ENCODE data around the gene NBEA.
"Not testable (repeated sequence)": the region's sequence is repeated elsewhere in the genome, so short reads cannot be mapped to it uniquely, and the experiment has no call there.

Gene NBEA

GRCh38 chr13:34988330-34988791, 46.3 kb downstream of the NBEA start:
- Histone ChIP-seq H3K4me1 (ENCODE audit: control insufficient read depth in 5 of 5, insufficient read depth in 5 of 5, low read length in 5 of 5) (no peaks in the 10 kb centered on the region), H3K36me3 (ENCODE audit: control insufficient read depth in 5 of 5, insufficient read depth in 5 of 5, low read length in 5 of 5) (no peaks in the 10 kb centered on the region), H3K27ac (ENCODE audit: low read depth, low read length) (no peak overlapping the region), H3K4me3 (ENCODE audit: low read depth in 1 of 5, low read length in 5 of 5) (no peak overlapping the region), H3K27me3 (ENCODE audit: control insufficient read depth in 5 of 5, insufficient read depth in 4 of 5, low read length in 5 of 5) (no peaks in the 10 kb centered on the region), H3K9ac (ENCODE audit: low read length in 5 of 5) (no peak overlapping the region), H3K9me3 (ENCODE audit: control insufficient read depth in 5 of 5, low read length in 5 of 5) (peaks cover 0 to 31% (median 17%) of the 10 kb centered on the region in 5 donors)

GRCh38 chr13:34990399-34991214, 48.5 kb downstream of the NBEA start:
- Histone ChIP-seq H3K27ac (ENCODE audit: low read depth, low read length) (no peak overlapping the region), H3K27me3 (ENCODE audit: control insufficient read depth in 5 of 5, insufficient read depth in 4 of 5, low read length in 5 of 5) (no peaks in the 10 kb centered on the region), H3K9me3 (ENCODE audit: control insufficient read depth in 5 of 5, low read length in 5 of 5) (peaks cover 0 to 31% (median 17%) of the 10 kb centered on the region in 5 donors), H3K4me1 (ENCODE audit: control insufficient read depth in 5 of 5, insufficient read depth in 5 of 5, low read length in 5 of 5) (no peaks in the 10 kb centered on the region), H3K36me3 (ENCODE audit: control insufficient read depth in 5 of 5, insufficient read depth in 5 of 5, low read length in 5 of 5) (no peaks in the 10 kb centered on the region), H3K9ac (ENCODE audit: low read length in 5 of 5) (no peak overlapping the region), H3K4me3 (ENCODE audit: low read depth in 1 of 5, low read length in 5 of 5) (peak overlapping the region in 1 of 5 donors; percentile 4)

GRCh38 chr13:34993470-34993869, 51.4 kb downstream of the NBEA start:
- H3K27ac ChIP-seq (ENCODE audit: low read depth, low read length) = no peak overlapping the region
- no peak overlapping the region for H3K4me3 ChIP-seq (ENCODE audit: low read depth in 1 of 5, low read length in 5 of 5)
- H3K9me3 ChIP-seq (ENCODE audit: control insufficient read depth in 5 of 5, low read length in 5 of 5) = peaks cover 0 to 28% (median 17%) of the 10 kb centered on the region in 5 donors
- no peaks in the 10 kb centered on the region for H3K36me3 ChIP-seq (ENCODE audit: control insufficient read depth in 5 of 5, insufficient read depth in 5 of 5, low read length in 5 of 5)
- no peak overlapping the region for H3K9ac ChIP-seq (ENCODE audit: low read length in 5 of 5)
- no peaks in the 10 kb centered on the region for H3K27me3 ChIP-seq (ENCODE audit: control insufficient read depth in 5 of 5, insufficient read depth in 4 of 5, low read length in 5 of 5)
- no peaks in the 10 kb centered on the region for H3K4me1 ChIP-seq (ENCODE audit: control insufficient read depth in 5 of 5, insufficient read depth in 5 of 5, low read length in 5 of 5)

- not testable (repeated sequence) for H3K9me3 ChIP-seq (ENCODE audit: control insufficient read depth in 5 of 5, low read length in 5 of 5); H3K4me1 ChIP-seq (ENCODE audit: control insufficient read depth in 5 of 5, insufficient read depth in 5 of 5, low read length in 5 of 5); H3K4me3 ChIP-seq (ENCODE audit: low read depth in 1 of 5, low read length in 5 of 5); H3K27ac ChIP-seq (ENCODE audit: low read depth, low read length); H3K9ac ChIP-seq (ENCODE audit: low read length in 5 of 5); H3K27me3 ChIP-seq (ENCODE audit: control insufficient read depth in 5 of 5, insufficient read depth in 4 of 5, low read length in 5 of 5); H3K36me3 ChIP-seq (ENCODE audit: control insufficient read depth in 5 of 5, insufficient read depth in 5 of 5, low read length in 5 of 5)
Measured at GRCh38 chr13:35003734-35004133, 61.7 kb downstream of the NBEA start.

GRCh38 chr13:35005051-35005450, 63.0 kb downstream of the NBEA start:
- Histone ChIP-seq H3K9ac (ENCODE audit: low read length in 5 of 5) (no peak overlapping the region), H3K27ac (ENCODE audit: low read depth, low read length) (no peak overlapping the region), H3K36me3 (ENCODE audit: control insufficient read depth in 5 of 5, insufficient read depth in 5 of 5, low read length in 5 of 5) (no peaks in the 10 kb centered on the region), H3K4me1 (ENCODE audit: control insufficient read depth in 5 of 5, insufficient read depth in 5 of 5, low read length in 5 of 5) (no peaks in the 10 kb centered on the region), H3K27me3 (ENCODE audit: control insufficient read depth in 5 of 5, insufficient read depth in 4 of 5, low read length in 5 of 5) (no peaks in the 10 kb centered on the region), H3K4me3 (ENCODE audit: low read depth in 1 of 5, low read length in 5 of 5) (no peak overlapping the region), H3K9me3 (ENCODE audit: control insufficient read depth in 5 of 5, low read length in 5 of 5) (peaks cover 0 to 7% (median 0%) of the 10 kb centered on the region in 5 donors)

- Histone ChIP-seq H3K27ac (ENCODE audit: low read depth, low read length) (no peak overlapping the region), H3K9ac (ENCODE audit: low read length in 5 of 5) (no peak overlapping the region), H3K4me3 (ENCODE audit: low read depth in 1 of 5, low read length in 5 of 5) (no peak overlapping the region), H3K9me3 (ENCODE audit: control insufficient read depth in 5 of 5, low read length in 5 of 5) (no peaks in the 10 kb centered on the region), H3K27me3 (ENCODE audit: control insufficient read depth in 5 of 5, insufficient read depth in 4 of 5, low read length in 5 of 5) (no peaks in the 10 kb centered on the region), H3K36me3 (ENCODE audit: control insufficient read depth in 5 of 5, insufficient read depth in 5 of 5, low read length in 5 of 5) (no peaks in the 10 kb centered on the region), H3K4me1 (ENCODE audit: control insufficient read depth in 5 of 5, insufficient read depth in 5 of 5, low read length in 5 of 5) (peaks cover 0 to 3% (median 0%) of the 10 kb centered on the region in 5 donors)
Measured at GRCh38 chr13:35014606-35015213, 72.6 kb downstream of the NBEA start.

- Histone ChIP-seq H3K36me3 (ENCODE audit: control insufficient read depth in 5 of 5, insufficient read depth in 5 of 5, low read length in 5 of 5) (no peaks in the 10 kb centered on the region), H3K4me1 (ENCODE audit: control insufficient read depth in 5 of 5, insufficient read depth in 5 of 5, low read length in 5 of 5) (peaks cover 0 to 3% (median 0%) of the 10 kb centered on the region in 5 donors), H3K9ac (ENCODE audit: low read length in 5 of 5) (no peak overlapping the region), H3K9me3 (ENCODE audit: control insufficient read depth in 5 of 5, low read length in 5 of 5) (peaks cover 0 to 5% (median 4%) of the 10 kb centered on the region in 5 donors), H3K27me3 (ENCODE audit: control insufficient read depth in 5 of 5, insufficient read depth in 4 of 5, low read length in 5 of 5) (no peaks in the 10 kb centered on the region), H3K27ac (ENCODE audit: low read depth, low read length) (no peak overlapping the region), H3K4me3 (ENCODE audit: low read depth in 1 of 5, low read length in 5 of 5) (no peak overlapping the region)
Measured at GRCh38 chr13:35016362-35017112, 74.5 kb downstream of the NBEA start.

- no peaks in the 10 kb centered on the region for H3K4me1 ChIP-seq (ENCODE audit: control insufficient read depth in 5 of 5, insufficient read depth in 5 of 5, low read length in 5 of 5)
- no peak overlapping the region for H3K4me3 ChIP-seq (ENCODE audit: low read depth in 1 of 5, low read length in 5 of 5)
- no peak overlapping the region for H3K27ac ChIP-seq (ENCODE audit: low read depth, low read length)
- no peaks in the 10 kb centered on the region for H3K36me3 ChIP-seq (ENCODE audit: control insufficient read depth in 5 of 5, insufficient read depth in 5 of 5, low read length in 5 of 5)
- H3K27me3 ChIP-seq (ENCODE audit: control insufficient read depth in 5 of 5, insufficient read depth in 4 of 5, low read length in 5 of 5) = no peaks in the 10 kb centered on the region
- H3K9ac ChIP-seq (ENCODE audit: low read length in 5 of 5) = no peak overlapping the region
- peaks cover 0 to 14% (median 6%) of the 10 kb centered on the region in 5 donors for H3K9me3 ChIP-seq (ENCODE audit: control insufficient read depth in 5 of 5, low read length in 5 of 5)
Measured at GRCh38 chr13:35025314-35025713, 83.2 kb downstream of the NBEA start.

GRCh38 chr13:35028338-35028867, 86.3 kb downstream of the NBEA start:
- no peaks in the 10 kb centered on the region for H3K27me3 ChIP-seq (ENCODE audit: control insufficient read depth in 5 of 5, insufficient read depth in 4 of 5, low read length in 5 of 5)
- H3K4me1 ChIP-seq (ENCODE audit: control insufficient read depth in 5 of 5, insufficient read depth in 5 of 5, low read length in 5 of 5) = no peaks in the 10 kb centered on the region
- H3K9ac ChIP-seq (ENCODE audit: low read length in 5 of 5) = no peak overlapping the region
- peaks cover 0 to 3% (median 0%) of the 10 kb centered on the region in 5 donors for H3K36me3 ChIP-seq (ENCODE audit: control insufficient read depth in 5 of 5, insufficient read depth in 5 of 5, low read length in 5 of 5)
- no peak overlapping the region for H3K4me3 ChIP-seq (ENCODE audit: low read depth in 1 of 5, low read length in 5 of 5)
- no peak overlapping the region for H3K27ac ChIP-seq (ENCODE audit: low read depth, low read length)
- peaks cover 0 to 20% (median 6%) of the 10 kb centered on the region in 5 donors for H3K9me3 ChIP-seq (ENCODE audit: control insufficient read depth in 5 of 5, low read length in 5 of 5)

All from subcutaneous abdominal adipose tissue (tissue), 5 donors.